ENCODE measurements around the gene RAPGEF4.

DNA sequence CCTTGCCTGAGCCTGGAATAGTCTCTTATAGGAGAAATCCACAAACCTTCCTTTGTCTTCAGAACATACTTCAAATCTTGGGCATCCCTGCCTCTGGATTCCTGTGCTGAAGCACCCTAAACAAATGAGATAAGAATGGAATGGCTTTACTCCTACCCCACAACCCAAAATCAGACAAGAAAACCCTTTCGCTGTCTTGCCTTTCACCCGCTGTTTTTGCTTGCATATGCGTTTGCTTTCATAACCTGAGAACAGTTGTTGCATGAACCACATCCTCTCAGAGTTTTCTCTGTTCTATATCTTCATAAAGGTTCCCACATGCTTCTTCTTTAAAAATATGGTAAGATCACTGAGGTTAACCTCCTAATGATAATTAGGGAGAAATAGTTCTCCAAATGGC is 207.9 kb downstream of the RAPGEF4 start:
- TF ChIP-seq CTCF (IDR thresholded peaks at IDR 0.05) (no peak), EZH2 (IDR thresholded peaks at IDR 0.05; ENCODE audit: borderline replicate concordance, insufficient read depth, low read depth, low read length, poor library complexity, severe bottlenecking) (no peak)

Data from B cell (primary cell).